Urinary bladder (tissue), 4 donors: ENCODE data around the gene ZIC5. TPM values are rescaled to one million over a fixed set of nuclear protein-coding genes. Genes with fewer than 3 reads are reported as not detected.

ENCODE experiments used
- DNase-seq: peaks from one replicate; pipeline ENCODE4 v3.0.0-alpha.2; 2015; ENCODE audit errors: extremely low spot score
- H3K27ac ChIP-seq: one replicate; pipeline ENCODE4 v1.5.1; 2013; ENCODE audit warnings: low read depth, mild to moderate bottlenecking, moderate library complexity
- H3K36me3 ChIP-seq: one replicate; pipeline ENCODE4 v1.6.1; 2013; ENCODE audit warnings: mild to moderate bottlenecking, moderate library complexity; ENCODE audit not compliant: insufficient read depth
- H3K4me1 ChIP-seq: one replicate; pipeline ENCODE4 v1.6.1; 2013; ENCODE audit warnings: mild to moderate bottlenecking, moderate library complexity; ENCODE audit not compliant: insufficient read depth
- H3K4me3 ChIP-seq: one replicate; pipeline ENCODE4 v1.5.1; 2013; ENCODE audit warnings: low read depth, low read length
- WGBS: extraction: QIAGEN DNeasy Blood & Tissue Kit; methylation state at CpG from one replicate; pipeline ENCODE4 v1.1.7; 2013; 5-methylcytosine and 5-hydroxymethylcytosine counted together
- polyA plus RNA-seq: library from polyadenylated mRNA; stranded (reverse); fragments of 200-250 nt; gene quantifications from one replicate; pipeline ENCODE4 v1.2.3, GENCODE V29; 2013
- total RNA-seq: library from RNA; depleted of rRNA; stranded (reverse); fragments of >200 nt; gene quantifications from one replicate; pipeline ENCODE4 v1.2.3, GENCODE V29; 2014
- donor health status: healthy with polysubstance abuse.
- donor health status: healthy.

ZIC5 gene
- total and polyA plus RNA-seq, 2 donors, result not detected

GRCh38 chr13:99982731-99983498 is 11.3 kb upstream of the ZIC5 start:
- Histone ChIP-seq H3K4me3 (no peak overlapping the region), H3K36me3 (no peaks in the 10 kb centered on the region), H3K4me1 (peaks cover 5% of the 10 kb centered on the region), H3K27ac (no peak overlapping the region)
- WGBS, result 6% methylated on average over 48 of the region's 48 CpGs
- DNase-seq, result no peak

GRCh38 chr13:99982036-99982730 is 10.6 kb upstream of the ZIC5 start:
- H3K4me3 ChIP-seq, result peak overlapping the region; percentile 39
- no peaks in the 10 kb centered on the region for H3K36me3 ChIP-seq
- H3K4me1 ChIP-seq, result peaks cover 5% of the 10 kb centered on the region
- WGBS, result under 1% methylated on average over 98 of the region's 98 CpGs
- no peak overlapping the region for H3K27ac ChIP-seq
- DNase-seq, result no peak

GRCh38 chr13:99981735-99982035 is 10.1 kb upstream of the ZIC5 start, which contains the start of gene ZIC2:
Gene ZIC2, plus strand, starts transcription at chr13:99981784. Its CDS starts 281 bp downstream, at chr13:99982065.
- H3K4me3 ChIP-seq, result peak within 1 kb of the TSS; percentile 39
- H3K27ac ChIP-seq, result no peak within 1 kb of the TSS
- no peaks in the 10 kb centered on the region for H3K36me3 ChIP-seq
- peaks cover 5% of the 10 kb centered on the region for H3K4me1 ChIP-seq
- under 1% methylated on average over 37 of the region's 41 CpGs for WGBS
- no peak for DNase-seq

GRCh38 chr13:99980824-99981734 is 9.5 kb upstream of the ZIC5 start:
- no peak overlapping the region for H3K27ac ChIP-seq
- peaks cover 5% of the 10 kb centered on the region for H3K4me1 ChIP-seq
- H3K4me3 ChIP-seq, result peak overlapping the region; percentile 39
- WGBS, result under 1% methylated on average over 107 of the region's 110 CpGs
- DNase-seq, result no peak
- H3K36me3 ChIP-seq, result no peaks in the 10 kb centered on the region

- Histone ChIP-seq H3K4me3 (peak overlapping the region; percentile 39), H3K4me1 (peaks cover 5% of the 10 kb centered on the region), H3K27ac (no peak overlapping the region), H3K36me3 (no peaks in the 10 kb centered on the region)
- no peak for DNase-seq
- WGBS, result 2% methylated on average over 73 of the region's 76 CpGs
Observed at GRCh38 chr13:99980201-99980823, 8.7 kb upstream of the ZIC5 start.

- DNase-seq, result no peak
- Histone ChIP-seq H3K36me3 (no peaks in the 10 kb centered on the region), H3K4me3 (peak overlapping the region; percentile 39), H3K4me1 (peaks cover 5% of the 10 kb centered on the region), H3K27ac (no peak overlapping the region)
- 3% methylated on average over 59 of the region's 59 CpGs for WGBS
Observed at GRCh38 chr13:99979453-99980200, 8.1 kb upstream of the ZIC5 start.

GRCh38 chr13:99978799-99979452 is 7.4 kb upstream of the ZIC5 start:
- 3% methylated on average over 18 of the region's 18 CpGs for WGBS
- H3K4me3 ChIP-seq, result no peak overlapping the region
- DNase-seq, result no peak

GRCh38 chr13:99977912-99978798 is 6.6 kb upstream of the ZIC5 start:
- WGBS, result 15% methylated on average over 52 of the region's 52 CpGs

More at GRCh38 chr13:99978799-99979452, 7.4 kb upstream of the ZIC5 start:
- Histone ChIP-seq H3K4me1 (peaks cover 5% of the 10 kb centered on the region), H3K36me3 (no peaks in the 10 kb centered on the region), H3K27ac (no peak overlapping the region)

GRCh38 chr13:99977334-99977911 is 5.9 kb upstream of the ZIC5 start:
- H3K4me1 ChIP-seq, result peaks cover 5% of the 10 kb centered on the region
- no peak for DNase-seq
- H3K4me3 ChIP-seq, result no peak overlapping the region
- no peak overlapping the region for H3K27ac ChIP-seq
- no peaks in the 10 kb centered on the region for H3K36me3 ChIP-seq
- 38% methylated on average over 7 of the region's 7 CpGs for WGBS

More at GRCh38 chr13:99977912-99978798, 6.6 kb upstream of the ZIC5 start:
- H3K27ac ChIP-seq, result no peak overlapping the region
- no peak for DNase-seq
- peaks cover 5% of the 10 kb centered on the region for H3K4me1 ChIP-seq
- no peak overlapping the region for H3K4me3 ChIP-seq
- no peaks in the 10 kb centered on the region for H3K36me3 ChIP-seq

GRCh38 chr13:99976575-99976974 is 5.0 kb upstream of the ZIC5 start:
- H3K27ac ChIP-seq, result no peak overlapping the region
- H3K36me3 ChIP-seq, result no peaks in the 10 kb centered on the region
- no peak for DNase-seq
- 72% methylated on average over 5 of the region's 5 CpGs for WGBS
- no peak overlapping the region for H3K4me3 ChIP-seq
- peaks cover 2% of the 10 kb centered on the region for H3K4me1 ChIP-seq

- H3K36me3 ChIP-seq, result no peaks in the 10 kb centered on the region
- H3K27ac ChIP-seq, result no peak overlapping the region
- no peak overlapping the region for H3K4me3 ChIP-seq
- no peak for DNase-seq
- 22% methylated on average over 19 of the region's 19 CpGs for WGBS
- peaks cover 2% of the 10 kb centered on the region for H3K4me1 ChIP-seq
Observed at GRCh38 chr13:99975626-99976025, 4.1 kb upstream of the ZIC5 start.
